Erythroblast (primary cell): ENCODE data around the gene RPL22L1.
"Not testable (repeated sequence)": the region's sequence is repeated elsewhere in the genome, so short reads cannot be mapped to it uniquely, and the experiment has no call there.

Source experiments
- DNase-seq, 2 experiments: peaks; one replicate each; lab custom pipeline; 2025; lab: John Stamatoyannopoulos, UW
- GATA1 ChIP-seq: IDR thresholded peaks from 2 replicates; pipeline ENCODE4 v1.6.1; 2011; ENCODE audit warnings: low read depth, mild to moderate bottlenecking, control low read depth, low read length, moderate library complexity
- POLR2A ChIP-seq: IDR thresholded peaks from 2 replicates; pipeline ENCODE4 v1.6.1; 2011; ENCODE audit warnings: mild to moderate bottlenecking, low read length

RPL22L1 gene

DNA sequence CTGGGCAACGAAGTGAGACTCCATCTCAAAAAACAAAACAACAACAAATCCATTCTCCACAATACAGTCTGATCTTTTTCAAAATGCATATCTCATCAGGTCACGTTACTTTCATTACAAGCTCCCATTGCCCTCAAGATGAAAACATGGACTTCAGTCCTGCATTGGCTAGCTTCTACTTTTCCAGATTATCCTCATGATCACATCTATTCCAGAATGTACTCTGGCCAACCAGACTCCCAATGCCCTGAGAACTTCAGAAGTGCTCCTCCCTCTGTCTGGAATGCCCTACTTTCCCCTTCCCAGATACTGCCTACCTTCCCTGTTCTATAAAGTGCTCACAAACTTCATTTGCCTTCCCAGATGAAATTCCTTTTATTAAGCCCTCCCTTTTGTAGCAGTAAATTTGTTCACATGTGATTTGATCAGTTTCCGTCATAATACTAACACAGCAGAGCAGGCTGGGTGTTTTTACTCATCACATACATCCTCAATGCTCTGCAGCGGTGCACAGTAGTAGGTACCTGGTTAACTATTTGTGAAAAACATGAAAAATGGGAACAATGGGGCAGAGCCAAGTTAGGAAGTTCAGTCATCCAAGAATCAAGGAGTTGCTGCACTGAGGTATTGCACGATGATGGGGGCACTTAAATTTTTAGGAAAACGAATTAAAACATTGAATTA lies 5.3 kb downstream of the RPL22L1 start:
- TF ChIP-seq GATA1 (no peak), POLR2A (no peak)
- no peak for DNase-seq

DNA sequence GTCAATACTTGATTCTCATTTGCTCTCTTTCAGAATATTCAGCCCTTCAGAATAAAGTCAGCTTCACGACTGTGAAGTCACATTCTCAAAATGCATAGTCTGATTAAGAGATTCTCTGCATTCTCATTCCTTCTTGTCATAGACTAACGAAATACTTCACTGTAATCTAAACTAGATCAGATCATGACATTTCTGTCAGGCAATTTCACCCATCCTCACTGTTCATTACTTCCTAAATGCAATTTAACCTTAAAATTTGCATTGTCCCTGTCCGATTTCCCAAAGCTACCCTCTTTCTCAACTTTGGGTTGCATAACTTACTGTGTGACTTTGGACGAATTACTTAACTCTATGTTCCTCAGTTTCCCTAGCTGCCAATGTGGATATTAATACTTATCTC lies 6.2 kb downstream of the RPL22L1 start:
- DNase-seq: peak in 1 of 2 experiments; percentile 5
- TF ChIP-seq GATA1 (no peak), POLR2A (peak; percentile 6)

DNA sequence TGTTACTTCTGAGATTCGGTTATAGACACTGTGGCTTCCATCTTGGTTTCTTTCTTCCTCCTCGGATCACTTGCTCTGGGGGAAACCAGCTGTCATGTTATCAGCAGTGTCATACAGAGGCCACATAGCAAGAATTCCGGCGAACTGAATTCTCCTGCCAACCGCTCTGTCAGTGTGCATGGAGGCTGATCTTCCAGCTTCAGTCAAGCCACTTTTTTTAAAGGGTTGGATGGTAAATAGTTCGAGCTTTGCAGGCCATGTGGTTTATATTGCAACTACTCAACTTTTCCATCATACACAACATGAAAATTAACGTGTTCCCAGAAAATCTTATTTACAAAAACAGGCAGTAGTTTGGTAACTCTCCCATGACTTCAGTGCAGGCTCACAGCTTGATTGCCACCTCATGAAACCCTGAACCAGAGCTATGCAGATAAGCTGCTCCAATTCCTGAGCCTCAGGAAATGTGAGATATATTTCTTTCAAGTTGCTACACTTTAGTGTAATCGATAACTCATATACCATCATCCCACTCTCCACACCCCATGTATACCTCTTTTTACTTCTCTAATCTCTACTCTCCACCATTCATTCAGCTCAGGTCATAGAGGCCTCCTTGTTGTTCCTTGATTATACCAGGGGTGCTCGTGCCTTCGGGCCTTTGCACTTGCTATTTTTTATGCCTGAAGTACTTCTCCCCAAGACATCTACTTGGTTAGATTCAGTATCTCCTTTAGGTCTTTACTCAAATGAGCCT lies 7.2 kb downstream of the RPL22L1 start:
- no peak for TF ChIP-seq GATA1
- TF ChIP-seq POLR2A: no peak
- peak in 1 of 2 experiments; percentile 7 for DNase-seq

DNA sequence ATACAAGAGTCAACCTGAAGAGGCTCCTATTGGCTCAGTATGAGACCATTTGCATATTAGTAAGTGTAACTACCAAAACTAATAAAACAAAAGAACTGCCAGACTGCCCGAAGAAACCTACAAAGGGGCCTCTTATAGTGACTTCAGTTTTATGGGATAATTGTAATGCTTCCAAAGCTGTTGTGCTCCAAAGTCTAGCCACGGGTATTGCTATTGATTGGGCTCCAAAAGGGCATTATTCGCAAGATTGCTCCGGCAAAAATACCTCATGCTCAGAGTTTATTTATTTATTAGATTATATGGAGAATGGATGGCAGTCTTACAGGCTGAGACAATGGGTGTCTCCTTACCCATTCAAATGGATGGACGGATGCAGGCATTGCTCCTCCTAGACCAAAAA lies 11.4 kb downstream of the RPL22L1 start:
- DNase-seq: no peak
- TF ChIP-seq POLR2A: no peak
- no peak for TF ChIP-seq GATA1

DNA sequence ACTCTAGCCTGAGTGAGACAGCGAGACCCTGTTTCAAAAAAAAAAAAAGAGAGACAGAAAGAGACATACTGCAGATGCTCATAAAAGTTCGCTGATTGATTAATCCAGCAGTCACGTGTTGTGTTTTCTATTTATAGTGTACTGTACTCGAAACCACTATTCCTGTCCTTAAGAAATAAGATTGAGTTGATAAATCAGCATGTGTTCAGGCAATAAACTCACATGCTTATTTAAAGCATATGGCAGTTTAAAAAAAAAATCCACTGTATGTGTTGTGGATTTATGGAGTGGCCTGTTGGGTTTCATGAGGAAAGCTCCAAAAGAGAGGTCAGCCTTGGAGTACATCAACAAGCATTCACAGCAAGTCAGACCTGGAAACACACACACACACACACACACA lies 17.7 kb downstream of the RPL22L1 start:
- no peak for DNase-seq
- TF ChIP-seq GATA1: no peak
- TF ChIP-seq POLR2A: no peak

DNA sequence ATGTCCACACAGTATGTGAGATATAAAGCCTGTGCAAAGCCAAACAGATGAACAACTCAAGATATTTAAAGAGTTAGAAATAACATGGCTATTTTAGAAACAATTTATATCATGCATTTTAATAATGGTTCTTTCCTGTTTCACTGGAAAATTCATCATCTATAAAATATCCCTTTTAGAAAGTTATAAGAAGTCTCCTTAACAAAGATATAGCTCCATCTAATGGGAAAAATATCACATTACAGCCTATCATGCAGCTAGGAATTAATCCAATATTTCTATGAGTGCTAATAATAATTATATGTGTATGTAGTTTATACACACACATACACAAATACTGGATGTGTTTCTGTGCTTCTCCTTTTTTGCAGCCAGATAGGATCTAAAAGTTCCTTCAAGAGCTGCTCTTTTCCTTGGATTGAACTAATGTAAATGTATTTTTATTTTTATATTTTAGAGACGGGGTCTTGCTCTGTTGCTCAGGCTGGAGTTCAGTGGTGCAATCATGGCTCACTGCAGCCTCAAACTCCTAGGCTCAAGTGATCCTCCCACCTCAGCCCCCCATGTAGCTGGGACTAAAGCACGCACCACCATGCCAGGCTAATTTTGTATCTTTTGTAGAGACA lies 21.6 kb downstream of the RPL22L1 start:
- TF ChIP-seq GATA1: no peak
- no peak for TF ChIP-seq POLR2A
- DNase-seq: peak; percentile 9 to 32

DNA sequence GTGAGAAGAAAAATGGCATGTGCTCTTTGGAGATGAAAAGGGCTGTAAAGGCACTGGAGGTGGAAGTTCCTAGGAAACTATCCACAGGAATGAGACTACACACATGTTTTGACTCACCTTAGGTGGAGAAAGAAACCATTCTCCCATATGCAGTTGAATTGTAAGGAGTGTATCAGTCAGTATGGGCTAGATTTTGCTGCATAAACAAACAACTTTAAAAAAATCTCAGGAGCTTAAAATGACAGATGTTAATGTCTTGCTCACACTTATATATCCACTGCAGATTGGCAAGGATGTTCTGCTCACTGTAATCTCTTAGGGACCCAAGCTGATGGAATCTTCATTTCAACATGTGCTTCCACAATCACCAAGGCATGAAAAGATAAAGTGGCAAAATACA lies 25.6 kb downstream of the RPL22L1 start:
- no peak for DNase-seq

DNA sequence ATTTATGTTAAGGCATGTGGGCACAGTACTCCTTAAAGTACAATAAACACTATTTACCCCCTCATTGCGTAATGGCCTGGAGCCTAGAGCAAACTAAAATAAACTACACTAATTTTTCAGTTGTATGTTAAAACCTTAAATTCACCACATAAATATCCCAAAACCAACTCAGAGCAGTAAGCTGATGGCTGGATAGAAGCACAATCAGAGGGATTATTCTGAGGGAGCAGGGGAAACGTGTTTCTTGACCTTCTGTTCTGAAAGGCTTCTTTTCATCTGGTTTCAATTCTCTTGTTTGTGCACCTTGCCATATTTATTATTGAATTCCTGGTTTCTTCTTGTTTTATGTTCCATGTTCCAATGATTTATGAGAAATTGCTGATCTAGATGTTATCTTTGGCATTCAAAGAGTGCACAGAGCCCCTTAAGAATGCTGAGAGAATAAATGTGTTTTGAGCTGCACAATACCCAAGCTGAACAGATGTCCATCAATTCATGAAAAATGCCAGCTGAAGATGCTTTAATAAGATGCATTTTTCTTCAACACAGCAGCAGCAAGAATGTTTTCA lies 29.6 kb downstream of the RPL22L1 start:
- DNase-seq: no peak
- TF ChIP-seq POLR2A (no peak), GATA1 (no peak)

More for the DNA sequence above, 25.6 kb downstream of the RPL22L1 start:
- no peak for TF ChIP-seq GATA1
- no peak for TF ChIP-seq POLR2A

DNA sequence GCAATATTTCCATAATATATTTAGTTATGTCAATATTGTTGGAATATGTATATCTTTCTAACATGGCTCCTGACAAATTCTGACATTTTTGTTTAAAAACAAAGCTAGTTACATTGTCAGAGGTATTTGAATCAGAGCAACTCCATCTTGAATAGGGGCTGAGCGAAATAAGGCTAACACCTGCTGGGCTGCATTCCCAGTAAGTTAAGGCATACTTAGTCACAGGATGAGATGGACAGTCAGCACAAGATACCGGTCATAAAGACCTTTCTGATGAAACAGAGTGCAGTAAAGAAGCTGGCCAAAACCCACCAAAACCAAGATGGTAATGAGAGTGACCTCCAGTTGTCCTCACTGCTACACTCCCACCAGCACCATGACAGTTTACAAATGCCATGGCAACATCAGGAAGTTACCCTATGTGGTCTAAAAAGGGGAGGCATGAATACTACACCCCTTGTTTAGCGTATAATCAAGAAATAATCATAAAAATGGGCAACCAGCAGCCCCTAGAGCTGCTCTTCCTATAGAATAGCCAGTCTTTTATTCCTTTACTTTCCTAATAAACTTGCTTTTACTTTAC lies 30.4 kb downstream of the RPL22L1 start:
- no peak for DNase-seq
- TF ChIP-seq GATA1 (no peak), POLR2A (no peak)

DNA sequence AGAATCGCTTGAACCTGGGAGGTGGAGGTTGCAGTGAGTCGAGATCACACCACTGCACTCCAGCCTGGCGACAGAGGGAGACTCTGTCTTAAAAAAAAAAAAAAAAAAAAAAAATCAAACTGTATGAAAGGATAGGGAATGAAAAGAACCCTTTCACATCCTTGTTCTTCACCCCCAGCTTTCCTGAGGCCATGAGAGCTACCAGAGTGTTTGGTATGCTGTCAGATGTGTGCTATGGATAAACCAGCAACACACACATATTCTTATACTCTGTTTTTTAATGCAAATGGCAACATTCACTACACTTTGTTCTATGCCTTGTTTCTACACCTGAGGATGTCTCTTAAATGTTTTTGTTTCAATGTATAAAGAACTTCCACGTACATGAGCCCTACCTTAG lies 33.5 kb downstream of the RPL22L1 start:
- TF ChIP-seq POLR2A (no peak), GATA1 (no peak)
- DNase-seq: no peak

DNA sequence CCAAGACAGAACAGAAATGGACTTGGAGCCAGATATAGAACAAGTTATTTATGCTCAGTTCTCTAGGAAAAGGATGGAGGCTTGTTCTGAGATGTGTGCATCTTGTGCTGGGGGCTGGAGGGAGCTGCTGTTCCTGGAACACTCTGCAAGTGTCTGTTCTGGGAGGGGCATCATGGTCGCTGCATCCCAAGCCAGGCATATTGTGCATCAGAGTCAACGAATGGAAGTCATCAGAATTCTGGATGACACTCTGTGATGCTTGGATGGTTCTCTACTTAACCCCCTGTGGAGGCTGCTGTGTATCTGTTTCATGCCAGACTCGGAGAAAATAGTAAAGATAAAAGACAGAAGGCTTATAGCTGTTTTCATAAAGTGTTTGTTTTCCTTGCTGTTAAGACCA lies 34.7 kb downstream of the RPL22L1 start:
- no peak for DNase-seq
- TF ChIP-seq POLR2A: no peak
- no peak for TF ChIP-seq GATA1

DNA sequence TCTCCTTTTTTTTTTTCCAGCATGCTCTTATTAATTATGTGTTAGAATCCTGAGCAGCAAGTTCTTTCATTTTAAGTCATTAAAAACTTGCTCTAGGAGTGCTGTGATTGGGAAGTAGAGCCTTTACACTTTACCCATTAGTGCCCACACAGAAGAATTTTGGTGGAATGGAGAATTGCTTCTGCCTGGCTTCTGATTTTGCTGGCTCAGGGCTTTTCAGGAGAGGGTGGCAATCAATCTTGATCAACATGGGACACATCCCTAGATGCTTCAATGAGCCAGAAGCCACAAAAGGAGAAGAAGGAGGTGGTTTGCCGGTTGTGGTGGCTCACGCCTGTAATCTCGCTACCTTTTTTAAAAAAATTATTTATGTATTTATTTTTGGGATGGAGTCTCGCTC lies 39.4 kb downstream of the RPL22L1 start:
- TF ChIP-seq POLR2A: no peak
- TF ChIP-seq GATA1: no peak
- no peak for DNase-seq

DNA sequence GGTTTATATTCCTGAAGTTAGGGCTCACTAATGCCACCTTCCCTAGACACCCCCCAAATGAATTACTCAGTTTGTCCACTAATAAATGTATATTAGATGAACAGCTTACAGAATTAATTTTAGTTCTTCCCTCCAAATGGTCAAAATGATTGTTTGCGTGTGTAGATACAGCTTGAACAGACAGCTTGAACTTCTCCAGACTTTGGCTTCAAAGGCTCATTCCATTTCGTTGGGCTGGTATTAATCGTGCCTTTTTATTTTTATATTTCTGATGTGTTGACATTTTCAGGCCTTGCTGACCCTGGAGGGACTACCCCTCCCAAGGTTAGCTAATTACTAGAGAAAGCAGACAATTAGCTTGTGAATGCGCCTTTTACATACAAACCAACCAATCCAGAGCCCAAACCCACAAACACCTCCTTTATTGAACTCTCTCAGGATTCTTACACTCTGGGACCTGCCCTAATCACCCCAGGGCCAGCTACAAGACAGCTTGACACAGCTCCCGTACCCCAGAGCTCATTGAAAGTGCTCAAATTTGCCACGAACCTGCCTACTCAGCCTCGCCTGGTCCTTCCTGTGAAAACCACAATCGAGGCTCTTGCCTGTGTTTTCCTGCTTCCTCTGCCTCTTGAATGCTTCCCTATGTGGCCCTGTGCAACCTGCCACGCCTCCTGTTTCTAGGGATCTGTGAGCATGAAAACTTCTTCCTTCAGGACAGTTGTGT lies 40.3 kb downstream of the RPL22L1 start:
- TF ChIP-seq GATA1 (no peak), POLR2A (no peak)
- no peak for DNase-seq

DNA sequence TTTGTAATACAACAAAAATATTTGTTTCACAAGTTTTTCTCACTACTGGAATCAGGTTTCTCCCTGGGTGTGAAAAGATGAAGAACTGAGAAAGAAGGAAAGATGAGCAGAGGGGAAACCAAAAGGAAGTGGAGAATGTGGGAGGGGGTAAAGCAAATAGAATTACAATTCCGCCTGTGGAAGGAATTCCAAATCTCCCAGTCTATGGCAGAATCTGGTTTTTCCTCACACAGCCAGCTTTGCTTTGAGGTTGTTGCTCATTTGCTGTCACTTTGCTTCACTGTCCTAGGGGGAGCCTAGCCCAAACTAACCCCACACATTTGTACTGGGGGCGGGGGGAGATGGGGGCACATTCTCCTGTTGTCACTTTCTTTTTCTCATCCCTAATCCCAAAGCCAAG lies 43.9 kb downstream of the RPL22L1 start:
- TF ChIP-seq POLR2A (no peak), GATA1 (no peak)
- DNase-seq: no peak

DNA sequence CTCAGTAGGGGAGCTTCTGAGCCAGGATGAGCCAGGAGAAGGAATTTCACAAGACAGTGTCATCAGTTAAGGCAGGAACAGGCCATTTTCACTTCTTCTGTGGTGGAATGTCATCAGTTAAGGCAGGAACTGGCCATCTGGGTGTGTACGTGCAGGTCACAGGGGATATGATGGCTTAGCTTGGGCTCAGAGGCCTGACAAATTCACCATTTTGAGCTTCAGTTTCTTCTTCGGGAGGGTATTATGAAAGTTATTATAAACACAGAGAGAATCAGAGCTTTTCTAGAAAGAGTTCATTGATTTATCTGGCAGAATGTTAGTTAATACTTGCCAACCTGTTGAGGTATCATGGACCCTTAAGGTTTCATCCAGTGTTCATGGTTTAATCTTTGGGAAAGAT lies 46.4 kb downstream of the RPL22L1 start:
- not testable (repeated sequence) for DNase-seq

DNA sequence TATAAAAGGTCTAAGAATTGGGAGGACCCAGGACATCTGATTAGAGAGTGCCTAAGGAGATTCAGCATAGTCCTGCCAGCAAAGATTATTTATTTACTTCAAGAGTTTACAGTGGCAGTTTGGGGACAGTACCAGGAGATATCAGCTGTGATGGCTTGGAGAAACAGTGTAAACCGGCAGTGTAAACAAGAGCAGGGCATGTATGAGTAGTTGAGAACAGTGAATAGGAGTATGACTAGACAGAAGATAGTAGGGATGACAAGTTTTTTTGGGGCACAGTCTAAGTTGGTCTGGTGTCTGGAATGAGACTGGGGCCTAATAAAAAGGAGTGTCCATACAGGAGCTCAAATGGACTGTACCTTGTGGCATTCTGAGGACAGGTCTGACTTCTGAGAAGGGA lies 51.7 kb downstream of the RPL22L1 start:
- DNase-seq: not testable (repeated sequence)

DNA sequence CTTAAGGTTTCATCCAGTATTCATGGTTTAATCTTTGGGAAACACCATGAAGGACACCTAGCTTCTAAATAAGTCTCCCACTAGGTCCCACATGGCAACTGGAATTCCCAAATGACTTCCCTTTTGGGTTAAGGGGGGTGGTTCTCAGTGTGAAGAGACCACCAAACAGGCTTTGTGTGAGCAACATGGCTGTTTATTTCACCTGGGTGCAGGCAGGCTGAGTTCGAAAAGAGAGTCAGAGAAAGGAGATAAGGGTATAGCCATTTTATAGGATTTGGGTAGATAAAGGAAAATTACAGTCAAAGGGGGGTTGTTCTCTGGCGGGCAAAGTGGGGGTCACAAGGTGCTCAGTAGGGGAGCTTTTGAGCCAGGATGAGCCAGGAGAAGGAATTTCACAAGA lies 52.5 kb downstream of the RPL22L1 start:
- DNase-seq: not testable (repeated sequence)
